ENCODE data around the gene GATA2.
A peak's percentile ranks its signal among the peaks of the same experiment; 100 is the strongest.

The GATA2 gene

GRCh38 chr3:128501431-128501830, 8.4 kb upstream of the GATA2 start:
- DNase-seq, result no peak

- no peak for DNase-seq
Measured at GRCh38 chr3:128500556-128500955, 7.6 kb upstream of the GATA2 start.

GRCh38 chr3:128499724-128500275, 6.8 kb upstream of the GATA2 start:
- DNase-seq, result no peak

- no peak for DNase-seq
Measured at GRCh38 chr3:128498901-128499530, 6.0 kb upstream of the GATA2 start.

- no peak for DNase-seq
Measured at GRCh38 chr3:128498127-128498626, 5.2 kb upstream of the GATA2 start.

GRCh38 chr3:128497305-128498126, 4.5 kb upstream of the GATA2 start:
- DNase-seq, result peak; percentile 78

- no peak for DNase-seq
Measured at GRCh38 chr3:128496602-128497304, 3.8 kb upstream of the GATA2 start.

DNA sequence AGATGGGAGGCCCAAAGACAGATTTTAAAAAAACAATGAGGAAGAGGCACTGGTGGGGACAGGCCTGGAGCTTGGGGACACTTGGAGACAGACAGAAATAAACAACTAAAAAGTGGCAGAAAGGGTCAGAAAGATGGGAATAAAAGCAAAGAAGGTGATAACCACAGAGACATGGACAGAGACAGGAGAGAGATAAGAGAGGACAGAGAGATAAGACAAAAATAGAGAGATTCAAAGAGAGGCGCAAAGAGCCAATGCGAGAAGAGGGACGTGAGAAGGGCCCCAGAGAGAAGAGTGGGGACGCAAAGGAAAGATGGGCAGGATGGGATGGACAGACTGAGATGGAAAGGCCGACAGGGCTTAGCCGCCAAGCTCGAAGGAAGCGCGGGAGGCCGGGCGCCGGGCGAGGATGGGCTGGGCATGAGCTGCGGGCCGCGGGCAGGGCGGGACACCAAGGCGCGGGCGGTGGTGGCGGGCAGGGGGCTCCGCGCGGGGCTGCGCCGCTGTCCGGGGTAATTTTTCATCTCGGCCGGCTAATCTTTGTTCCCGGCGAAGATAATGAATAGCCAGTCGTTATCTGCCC, 3.1 kb upstream of the GATA2 start:
- no peak for DNase-seq

- DNase-seq, result no peak
Measured at GRCh38 chr3:128495435-128495970, 2.5 kb upstream of the GATA2 start.

DNA sequence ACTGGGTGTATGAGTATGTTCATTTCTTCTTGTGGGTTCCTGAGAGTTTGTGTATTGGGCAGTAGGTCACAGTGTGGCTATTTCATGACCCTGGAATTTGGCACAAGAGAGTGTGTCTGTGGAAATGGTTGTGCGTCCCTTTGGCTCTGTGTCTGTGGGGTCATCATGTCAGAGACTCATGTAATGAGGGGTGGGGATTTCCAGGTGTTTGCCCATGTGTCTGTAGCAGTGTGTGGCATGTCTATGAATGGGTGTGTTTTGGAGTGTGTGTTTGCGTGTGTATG, 1.3 kb upstream of the GATA2 start:
- DNase-seq, result no peak

GRCh38 chr3:128493570-128494366, 767 bp upstream of the GATA2 start:
- no peak for DNase-seq

DNA sequence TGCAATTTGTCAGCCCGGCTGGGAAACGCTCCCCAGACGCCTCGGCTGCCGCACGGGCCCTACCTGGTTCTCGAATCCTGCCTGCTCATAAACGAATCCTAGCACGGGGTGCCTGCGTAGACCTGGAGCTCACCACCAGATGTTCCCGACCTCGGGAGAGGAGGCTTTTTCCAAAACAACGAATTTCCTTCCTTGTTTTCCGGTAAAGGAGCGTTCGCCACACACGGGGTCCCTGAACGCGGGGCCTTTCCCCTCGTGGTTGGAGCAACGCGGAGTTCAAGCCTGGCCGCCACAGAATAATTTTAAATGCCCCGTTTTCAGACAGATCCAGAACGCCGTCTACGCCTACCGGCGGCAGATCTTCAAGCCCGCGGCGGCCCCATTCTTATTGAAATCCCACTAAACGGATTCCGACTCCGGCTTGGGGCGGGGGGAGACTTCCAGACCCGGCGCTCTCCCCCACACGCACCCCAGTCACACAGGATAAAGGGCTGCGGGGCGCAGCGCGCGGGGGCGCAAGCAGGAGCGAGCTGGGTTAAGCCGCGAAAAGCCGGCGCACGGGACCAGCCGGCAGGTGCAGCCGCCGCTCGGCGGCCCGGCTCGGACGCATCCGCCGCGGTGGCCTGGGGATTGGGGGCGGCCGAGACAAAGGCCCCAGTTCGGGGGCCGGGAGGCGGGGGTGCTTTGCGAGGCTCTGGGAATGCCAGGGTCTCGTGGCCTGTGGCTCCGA, 895 bp downstream of the GATA2 start:
- peak; percentile 55 for DNase-seq

DNA sequence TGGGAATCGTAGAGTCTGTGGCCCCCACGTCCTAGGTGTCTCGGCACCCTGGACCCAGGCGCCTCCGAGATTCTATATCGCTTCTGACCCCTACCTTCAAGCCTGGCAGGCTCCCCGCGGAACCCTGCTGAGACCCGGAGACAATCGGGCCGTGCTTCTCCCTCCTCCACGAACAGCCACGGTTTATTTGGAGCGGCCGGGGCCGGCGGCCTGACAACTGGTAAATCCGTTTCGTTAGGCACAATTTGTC, 1.4 kb downstream of the GATA2 start:
- DNase-seq, result peak; percentile 47

GRCh38 chr3:128490915-128491690, 1.9 kb downstream of the GATA2 start:
- no peak for DNase-seq

- no peak for DNase-seq
Measured at GRCh38 chr3:128490650-128490914, 2.4 kb downstream of the GATA2 start.

GRCh38 chr3:128489927-128490649, 2.9 kb downstream of the GATA2 start:
- DNase-seq, result peak; percentile 46

DNA sequence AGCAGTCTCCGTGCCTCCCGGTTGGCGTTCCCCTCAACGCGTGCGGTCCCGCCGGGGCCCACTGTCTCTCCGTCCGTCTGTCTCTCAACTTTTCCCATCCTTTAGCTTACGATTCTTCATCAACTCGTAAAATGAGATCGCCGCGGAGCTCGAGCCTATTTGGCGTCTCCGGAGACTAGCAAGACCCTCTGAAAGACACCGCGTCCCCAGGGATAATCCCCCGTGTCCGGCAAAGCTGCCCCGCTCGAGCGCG, 3.4 kb downstream of the GATA2 start:
- DNase-seq, result peak; percentile 37

DNA sequence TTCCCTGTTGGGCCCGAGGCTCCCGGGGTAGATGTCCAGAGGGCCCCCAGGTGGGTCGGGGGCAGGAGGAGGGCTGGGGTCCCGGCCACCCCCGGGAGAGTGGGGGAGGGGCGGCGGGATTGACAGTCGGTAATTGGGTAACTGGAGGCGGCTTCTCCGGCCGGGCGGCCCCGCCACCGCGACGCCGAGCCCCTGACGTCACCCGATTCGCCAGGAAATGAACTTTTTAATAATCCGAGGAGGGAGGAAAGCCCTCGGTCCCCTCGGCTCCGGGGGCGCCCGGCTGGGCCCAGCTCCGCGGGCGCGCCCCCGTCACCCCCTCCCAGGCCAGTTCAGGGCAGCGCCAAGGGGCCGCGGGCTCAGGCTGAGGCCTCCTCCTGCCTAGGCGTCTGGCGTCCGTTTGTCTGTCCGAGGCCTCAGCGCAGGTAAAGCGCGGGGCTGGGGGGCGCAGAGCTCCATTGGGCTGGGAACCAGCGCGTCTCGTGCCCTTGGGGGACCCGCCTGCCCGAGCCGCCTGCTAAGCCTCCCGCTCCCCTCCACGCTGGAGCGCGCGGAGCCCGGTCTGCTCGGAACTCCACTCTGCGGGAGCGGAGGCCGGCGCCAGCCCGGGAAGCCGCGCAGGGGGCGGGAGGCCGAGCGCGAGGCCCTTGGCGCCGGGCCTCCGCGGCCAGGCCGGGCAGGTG, 3.9 kb downstream of the GATA2 start:
- peak; percentile 54 for DNase-seq

DNA sequence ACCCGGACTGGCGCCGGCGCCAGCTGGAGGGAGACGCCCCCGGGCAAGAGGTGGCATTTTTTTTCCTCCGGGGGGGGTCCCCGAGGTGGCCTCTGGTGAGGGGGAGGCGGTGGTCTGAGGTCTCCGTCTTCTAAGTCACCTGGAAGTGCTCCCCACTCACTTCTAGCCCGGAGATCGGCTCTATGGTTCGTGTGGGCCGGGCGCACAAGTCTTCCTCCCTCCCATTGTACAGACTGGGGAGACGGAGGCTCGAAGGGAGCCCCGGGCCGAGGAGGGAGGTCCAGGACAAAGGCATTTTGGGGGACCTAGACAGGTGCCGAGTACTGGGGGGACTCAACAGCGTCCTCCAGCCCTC, 4.4 kb downstream of the GATA2 start:
- DNase-seq, result no peak

Measured in activated T-cell treated with anti-CD3 and anti-CD28 coated beads, Interleukin-2, amount 50 U/mL, for 1 hour (primary cell).